Activated CD4-positive, CD25-positive, alpha-beta regulatory T cell treated with anti-CD3 and anti-CD28 coated beads, Interleukin-2, amount 50 U/mL, for 24 hours (primary cell): ENCODE measurements around the gene ST6GALNAC6.
"Not testable (repeated sequence)": the region's sequence is repeated elsewhere in the genome, so short reads cannot be mapped to it uniquely, and the experiment has no call there.

Experiments used
- ATAC-seq, 2 donors: fragments of 150-1000 bp; cut with Tn5 transposase; one replicate each; pipeline ENCODE4 v1.10.0; 2021; ENCODE audit warnings: mild to moderate bottlenecking in 1 of 2, moderate library complexity in 1 of 2

ST6GALNAC6 gene

GRCh38 chr9:127887792-127888191, 11.6 kb downstream of the ST6GALNAC6 start:
- ATAC-seq = no peak

- no peak for ATAC-seq
Measured at GRCh38 chr9:127886401-127886972, 12.9 kb downstream of the ST6GALNAC6 start.

GRCh38 chr9:127885508-127886281, 13.7 kb downstream of the ST6GALNAC6 start:
- ATAC-seq = no peak

- no peak for ATAC-seq
Measured at GRCh38 chr9:127884976-127885490, 14.4 kb downstream of the ST6GALNAC6 start.

GRCh38 chr9:127884427-127884911, 14.9 kb downstream of the ST6GALNAC6 start:
- no peak for ATAC-seq

- no peak for ATAC-seq
Measured at GRCh38 chr9:127883959-127884358, 15.4 kb downstream of the ST6GALNAC6 start.

GRCh38 chr9:127881715-127882114, 17.7 kb downstream of the ST6GALNAC6 start:
- ATAC-seq = not testable (repeated sequence)

GRCh38 chr9:127880143-127880542, 19.3 kb downstream of the ST6GALNAC6 start:
- ATAC-seq = no peak

- no peak for ATAC-seq
Measured at GRCh38 chr9:127878652-127879390, 20.6 kb downstream of the ST6GALNAC6 start.

- ATAC-seq = no peak
Measured at GRCh38 chr9:127878001-127878651, 21.3 kb downstream of the ST6GALNAC6 start.

- no peak for ATAC-seq
Measured at GRCh38 chr9:127877566-127877998, 21.8 kb downstream of the ST6GALNAC6 start, which contains the start of gene AK1. TSS of gene AK1 (minus strand) at chr9:127877675. CDS start at chr9:127874617, 3,058 bp downstream.

- ATAC-seq = no peak
Measured at GRCh38 chr9:127876764-127877562, 22.4 kb downstream of the ST6GALNAC6 start.

- no peak for ATAC-seq
Measured at GRCh38 chr9:127876026-127876763, 23.2 kb downstream of the ST6GALNAC6 start.

- ATAC-seq = no peak
Measured at GRCh38 chr9:127875306-127875966, 24.0 kb downstream of the ST6GALNAC6 start.

GRCh38 chr9:127874301-127875221, 24.8 kb downstream of the ST6GALNAC6 start:
- ATAC-seq = no peak

- no peak for ATAC-seq
Measured at GRCh38 chr9:127873886-127874285, 25.5 kb downstream of the ST6GALNAC6 start.

- ATAC-seq = no peak
Measured at GRCh38 chr9:127873223-127873691, 26.1 kb downstream of the ST6GALNAC6 start.

- no peak for ATAC-seq
Measured at GRCh38 chr9:127872369-127873222, 26.8 kb downstream of the ST6GALNAC6 start.
